HG03108 (cell line): ENCODE data around the gene INPP5A.

ENCODE experiments used
- ATAC-seq: cut with Tn5 transposase; IDR thresholded peaks from one replicate; pipeline ENCODE4 v1.9.1; 2021; ENCODE audit warnings: moderate library complexity; ENCODE audit not compliant: unreplicated experiment

The INPP5A gene

GRCh38 chr10:132654708-132655661 is 117.4 kb downstream of the INPP5A start:
- no peak for ATAC-seq

- ATAC-seq: no peak
Measured at GRCh38 chr10:132655735-132656134, 118.1 kb downstream of the INPP5A start.

GRCh38 chr10:132656283-132657126 is 118.9 kb downstream of the INPP5A start:
- ATAC-seq: no peak

GRCh38 chr10:132657127-132657706 is 119.6 kb downstream of the INPP5A start:
- ATAC-seq: no peak

GRCh38 chr10:132657748-132658147 is 120.2 kb downstream of the INPP5A start:
- ATAC-seq: no peak

GRCh38 chr10:132658546-132659205 is 121.1 kb downstream of the INPP5A start:
- ATAC-seq: no peak

GRCh38 chr10:132659206-132660091 is 121.9 kb downstream of the INPP5A start:
- ATAC-seq: no peak

- ATAC-seq: no peak
Measured at GRCh38 chr10:132660385-132660784, 122.8 kb downstream of the INPP5A start.

GRCh38 chr10:132662186-132662920 is 124.8 kb downstream of the INPP5A start:
- no peak for ATAC-seq

- no peak for ATAC-seq
Measured at GRCh38 chr10:132663666-132664365, 126.2 kb downstream of the INPP5A start.

- no peak for ATAC-seq
Measured at GRCh38 chr10:132664407-132664806, 126.8 kb downstream of the INPP5A start.

- no peak for ATAC-seq
Measured at GRCh38 chr10:132664883-132665282, 127.3 kb downstream of the INPP5A start.

- no peak for ATAC-seq
Measured at GRCh38 chr10:132665946-132666704, 128.5 kb downstream of the INPP5A start.

- ATAC-seq: no peak
Measured at GRCh38 chr10:132666705-132667341, 129.2 kb downstream of the INPP5A start.

GRCh38 chr10:132667342-132668047 is 129.9 kb downstream of the INPP5A start:
- no peak for ATAC-seq

- ATAC-seq: no peak
Measured at GRCh38 chr10:132668048-132668394, 130.4 kb downstream of the INPP5A start.
